HCT116 (cell line): ENCODE data around the gene YWHAE. TPM values are rescaled to one million over a fixed set of nuclear protein-coding genes. Genes with fewer than 3 reads are reported as not detected.

Experiments
- ATAC-seq: fragments of 200-7000 bp; cut with Tn5 transposase; 2 replicates; pipeline ENCODE4 v1.9.1; 2020; ENCODE audit warnings: mild to moderate bottlenecking, moderate library complexity
- BruUV-seq: library from RNA; stranded (reverse); fragments of 400-500 nt; replicated peaks from 2 replicates; lab custom pipeline; 2021; lab: Mats Ljungman, UMichigan
- CTCF ChIA-PET: fragments of 300-600 bp; sonication (Branson Sonifier 250); formaldehyde crosslinking; loops from one replicate; lab custom pipeline; 2021; ENCODE audit warnings: antibody characterized with exemption; lab: Charles Lee
- POLR2A ChIA-PET: fragments of 300-600, 350-600 bp; sonication (Branson Sonifier 250); formaldehyde crosslinking; loops from one replicate; lab custom pipeline; 2021; ENCODE audit warnings: antibody characterized with exemption; lab: Charles Lee
- RAD21 ChIA-PET, 2 experiments: fragments of 300-600 bp; sonication (Branson Sonifier 250); formaldehyde crosslinking; loops; one replicate each; lab custom pipeline; 2023; ENCODE audit warnings: low total read pairs in 2 of 2; ENCODE audit not compliant: uncharacterized antibody in 2 of 2, unreplicated experiment in 2 of 2, low non-redundant PET in 1 of 2; lab: Charles Lee
- DNase-seq: peaks from one replicate; pipeline ENCODE4 v3.0.0-alpha.2; 2010; ENCODE audit warnings: low read depth, low spot score
- H2AFZ ChIP-seq: fragments of 200-600 bp; shearing (Covaris generic), sonication (generic); 2 replicates; pipeline ENCODE4 v1.6.1; 2017; ENCODE audit warnings: low read depth, mixed run types, mixed read lengths, antibody characterized with exemption, low read length; ENCODE audit not compliant: poor library complexity, severe bottlenecking
- H3K27ac ChIP-seq: 2 replicates; pipeline ENCODE4 v1.5.1; 2012; ENCODE audit warnings: low read depth, low read length
- H3K27me3 ChIP-seq: fragments of 200-600 bp; sonication (generic); 2 replicates; pipeline ENCODE4 v1.6.1; 2016; ENCODE audit warnings: mixed run types, low read length, mixed read lengths; ENCODE audit not compliant: insufficient read depth
- H3K36me3 ChIP-seq, 2 experiments: fragments of 200-500 bp in 1 of 2; fragments of 200-600 bp in 1 of 2; sonication (Bioruptor generic) in 1 of 2; sonication (generic) in 1 of 2; 2 replicates each; pipeline versions ENCODE4 v1.5.1 to v1.6.1; 2014 to 2016; ENCODE audit warnings: low read length in 2 of 2, inconsistent platforms in 1 of 2, mixed read lengths in 1 of 2, mixed run types in 1 of 2; ENCODE audit not compliant: insufficient read depth in 2 of 2, control insufficient read depth in 1 of 2
- H3K4me1 ChIP-seq, 2 experiments: fragments of 200-600 bp in 1 of 2; sonication (generic) in 1 of 2; 2 replicates each; pipeline versions ENCODE4 v1.5.1 to v1.6.1; 2012 to 2017; ENCODE audit warnings: low read length in 2 of 2, inconsistent platforms in 1 of 2, mild to moderate bottlenecking in 1 of 2, mixed read lengths in 1 of 2, mixed run types in 1 of 2, moderate library complexity in 1 of 2; ENCODE audit not compliant: insufficient read depth in 2 of 2, control insufficient read depth in 1 of 2
- H3K4me2 ChIP-seq: fragments of 200-600 bp; sonication (generic); 2 replicates; pipeline ENCODE4 v1.6.1; 2017; ENCODE audit warnings: mixed run types, low read length, mixed read lengths
- H3K4me3 ChIP-seq, 2 experiments: fragments of 200-600 bp in 1 of 2; sonication (generic) in 1 of 2; replicated peaks in 1 of 2; 2 replicates each; pipeline ENCODE4 v1.5.1; 2011 to 2016; ENCODE audit warnings: low read length in 2 of 2, control low read depth in 1 of 2, low read depth in 1 of 2, mild to moderate bottlenecking in 1 of 2, mixed read lengths in 1 of 2, mixed run types in 1 of 2
- H3K79me2 ChIP-seq: fragments of 200-600 bp; sonication (generic); 2 replicates; pipeline ENCODE4 v1.6.1; 2017; ENCODE audit warnings: mild to moderate bottlenecking, mixed run types, low read length, moderate library complexity, mixed read lengths; ENCODE audit not compliant: insufficient read depth
- H3K9ac ChIP-seq: fragments of 200-600 bp; sonication (generic); 2 replicates; pipeline ENCODE4 v1.6.1; 2016; ENCODE audit warnings: low read length, mixed read lengths
- H3K9me2 ChIP-seq: fragments of 200-600 bp; sonication (generic), shearing (Covaris generic); 2 replicates; pipeline ENCODE4 v1.6.1; 2017; ENCODE audit warnings: mixed run types, mild to moderate bottlenecking, moderate library complexity; ENCODE audit not compliant: insufficient read depth
- H3K9me3 ChIP-seq, 2 experiments: fragments of 200-500 bp in 1 of 2; fragments of 200-600 bp in 1 of 2; sonication (Bioruptor generic) in 1 of 2; sonication (generic) in 1 of 2; 2 replicates each; pipeline ENCODE4 v1.6.1; 2014 to 2017; ENCODE audit warnings: low read length in 2 of 2, mixed read lengths in 2 of 2, inconsistent platforms in 1 of 2, low read depth in 1 of 2, mild to moderate bottlenecking in 1 of 2, mixed run types in 1 of 2, moderate library complexity in 1 of 2; ENCODE audit not compliant: control insufficient read depth in 1 of 2, insufficient read depth in 1 of 2
- H4K20me1 ChIP-seq: fragments of 200-600 bp; sonication (generic), shearing (Covaris generic); 2 replicates; pipeline ENCODE4 v1.6.1; 2017; ENCODE audit warnings: mixed run types, mild to moderate bottlenecking, moderate library complexity; ENCODE audit not compliant: insufficient read depth
- CBX3 ChIP-seq: IDR thresholded peaks from 2 replicates; pipeline ENCODE4 v1.6.1; 2012; ENCODE audit warnings: low read depth
- CEBPB ChIP-seq: IDR thresholded peaks from 2 replicates; pipeline ENCODE4 v1.6.1; 2012; ENCODE audit warnings: low read depth
- EGR1 ChIP-seq: IDR thresholded peaks from 2 replicates; pipeline ENCODE4 v1.6.1; 2012; ENCODE audit warnings: low read depth
- EZH2phosphoT487 ChIP-seq: fragments of 200-600 bp; IDR thresholded peaks from 2 replicates; pipeline ENCODE4 v1.6.1; 2018; ENCODE audit warnings: antibody characterized with exemption, borderline replicate concordance
- FOSL1 ChIP-seq: IDR thresholded peaks from 2 replicates; pipeline ENCODE4 v1.6.1; 2012; ENCODE audit warnings: low read depth
- JUND ChIP-seq: IDR thresholded peaks from 2 replicates; pipeline ENCODE4 v1.6.1; 2012
- POLR2A ChIP-seq: IDR thresholded peaks from 2 replicates; pipeline ENCODE4 v1.7.0; 2011; ENCODE audit warnings: borderline replicate concordance; ENCODE audit not compliant: insufficient read depth, insufficient read length; ENCODE audit errors: extremely low read depth
- SIN3A ChIP-seq: IDR thresholded peaks from 2 replicates; pipeline ENCODE4 v1.6.1; 2012; ENCODE audit warnings: low read depth
- SP1 ChIP-seq: IDR thresholded peaks from 2 replicates; pipeline ENCODE4 v1.6.1; 2012; ENCODE audit warnings: low read depth
- YY1 ChIP-seq: IDR thresholded peaks from 2 replicates; pipeline ENCODE4 v1.6.1; 2011; ENCODE audit warnings: low read length, low read depth, moderate library complexity, mild to moderate bottlenecking; ENCODE audit not compliant: insufficient replicate concordance; ENCODE audit errors: extremely low read depth
- ZNF274 ChIP-seq: fragments of 200-500 bp; sonication (Bioruptor generic); IDR thresholded peaks from 2 replicates; pipeline ENCODE4 v1.6.1; 2014; ENCODE audit warnings: mild to moderate bottlenecking, low read depth, low read length, inconsistent platforms
- intact Hi-C: fragments of 100-400 bp; cut with micrococcal nuclease; formaldehyde crosslinking; loops from 2 replicates; pipeline ENCODE4 v1.10.0; 2022
- total RNA-seq: library from RNA; stranded (reverse); gene quantifications from one replicate; pipeline ENCODE4 v1.2.1, GENCODE V29; 2021; ENCODE audit not compliant: unreplicated experiment
- TF ChIP-seq, protein P1 (sequence below): IDR thresholded peaks from 2 replicates; pipeline ENCODE4 v1.6.1; 2012; ENCODE audit warnings: low read depth
- TF ChIP-seq, protein P2 (sequence below): IDR thresholded peaks from 2 replicates; pipeline ENCODE4 v1.6.1; 2011; ENCODE audit warnings: mild to moderate bottlenecking, low read length, moderate library complexity; ENCODE audit not compliant: insufficient replicate concordance; ENCODE audit errors: extremely low read depth
- TF ChIP-seq, protein P3 (sequence below): IDR thresholded peaks from 2 replicates; pipeline ENCODE4 v1.6.1; 2012

Gene YWHAE
- total RNA-seq, 1 experiment from 2014 or later = 735 TPM

DNA sequence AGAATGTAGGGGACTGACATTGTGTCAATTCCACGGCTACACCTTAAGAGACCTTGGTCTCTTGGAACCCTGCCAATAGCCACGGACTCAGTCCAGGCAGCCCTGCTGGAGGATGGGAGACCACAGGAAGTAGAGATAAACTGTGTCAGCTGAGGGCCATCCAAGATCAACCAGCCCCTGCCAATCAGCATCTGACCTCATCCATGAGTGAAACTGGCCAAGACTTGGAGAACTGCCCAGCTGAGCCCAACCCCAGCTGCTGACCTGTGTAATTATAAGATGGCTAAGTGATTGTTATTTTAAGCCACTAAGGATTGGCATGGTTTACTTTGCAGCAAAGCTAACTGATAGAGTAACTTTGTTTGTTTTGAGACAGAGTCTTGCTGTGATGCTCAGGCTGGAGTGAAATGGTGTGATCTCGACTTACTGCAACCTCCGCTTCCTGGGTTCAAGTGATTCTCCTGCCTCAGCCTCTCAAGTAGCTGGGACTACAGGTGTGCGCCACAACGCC, 13.3 kb upstream of the YWHAE start (continued):
- TF ChIP-seq, protein P1, sequence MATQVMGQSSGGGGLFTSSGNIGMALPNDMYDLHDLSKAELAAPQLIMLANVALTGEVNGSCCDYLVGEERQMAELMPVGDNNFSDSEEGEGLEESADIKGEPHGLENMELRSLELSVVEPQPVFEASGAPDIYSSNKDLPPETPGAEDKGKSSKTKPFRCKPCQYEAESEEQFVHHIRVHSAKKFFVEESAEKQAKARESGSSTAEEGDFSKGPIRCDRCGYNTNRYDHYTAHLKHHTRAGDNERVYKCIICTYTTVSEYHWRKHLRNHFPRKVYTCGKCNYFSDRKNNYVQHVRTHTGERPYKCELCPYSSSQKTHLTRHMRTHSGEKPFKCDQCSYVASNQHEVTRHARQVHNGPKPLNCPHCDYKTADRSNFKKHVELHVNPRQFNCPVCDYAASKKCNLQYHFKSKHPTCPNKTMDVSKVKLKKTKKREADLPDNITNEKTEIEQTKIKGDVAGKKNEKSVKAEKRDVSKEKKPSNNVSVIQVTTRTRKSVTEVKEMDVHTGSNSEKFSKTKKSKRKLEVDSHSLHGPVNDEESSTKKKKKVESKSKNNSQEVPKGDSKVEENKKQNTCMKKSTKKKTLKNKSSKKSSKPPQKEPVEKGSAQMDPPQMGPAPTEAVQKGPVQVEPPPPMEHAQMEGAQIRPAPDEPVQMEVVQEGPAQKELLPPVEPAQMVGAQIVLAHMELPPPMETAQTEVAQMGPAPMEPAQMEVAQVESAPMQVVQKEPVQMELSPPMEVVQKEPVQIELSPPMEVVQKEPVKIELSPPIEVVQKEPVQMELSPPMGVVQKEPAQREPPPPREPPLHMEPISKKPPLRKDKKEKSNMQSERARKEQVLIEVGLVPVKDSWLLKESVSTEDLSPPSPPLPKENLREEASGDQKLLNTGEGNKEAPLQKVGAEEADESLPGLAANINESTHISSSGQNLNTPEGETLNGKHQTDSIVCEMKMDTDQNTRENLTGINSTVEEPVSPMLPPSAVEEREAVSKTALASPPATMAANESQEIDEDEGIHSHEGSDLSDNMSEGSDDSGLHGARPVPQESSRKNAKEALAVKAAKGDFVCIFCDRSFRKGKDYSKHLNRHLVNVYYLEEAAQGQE = no peak
- TF ChIP-seq JUND (no peak), FOSL1 (no peak), YY1 (no peak)

DNA sequence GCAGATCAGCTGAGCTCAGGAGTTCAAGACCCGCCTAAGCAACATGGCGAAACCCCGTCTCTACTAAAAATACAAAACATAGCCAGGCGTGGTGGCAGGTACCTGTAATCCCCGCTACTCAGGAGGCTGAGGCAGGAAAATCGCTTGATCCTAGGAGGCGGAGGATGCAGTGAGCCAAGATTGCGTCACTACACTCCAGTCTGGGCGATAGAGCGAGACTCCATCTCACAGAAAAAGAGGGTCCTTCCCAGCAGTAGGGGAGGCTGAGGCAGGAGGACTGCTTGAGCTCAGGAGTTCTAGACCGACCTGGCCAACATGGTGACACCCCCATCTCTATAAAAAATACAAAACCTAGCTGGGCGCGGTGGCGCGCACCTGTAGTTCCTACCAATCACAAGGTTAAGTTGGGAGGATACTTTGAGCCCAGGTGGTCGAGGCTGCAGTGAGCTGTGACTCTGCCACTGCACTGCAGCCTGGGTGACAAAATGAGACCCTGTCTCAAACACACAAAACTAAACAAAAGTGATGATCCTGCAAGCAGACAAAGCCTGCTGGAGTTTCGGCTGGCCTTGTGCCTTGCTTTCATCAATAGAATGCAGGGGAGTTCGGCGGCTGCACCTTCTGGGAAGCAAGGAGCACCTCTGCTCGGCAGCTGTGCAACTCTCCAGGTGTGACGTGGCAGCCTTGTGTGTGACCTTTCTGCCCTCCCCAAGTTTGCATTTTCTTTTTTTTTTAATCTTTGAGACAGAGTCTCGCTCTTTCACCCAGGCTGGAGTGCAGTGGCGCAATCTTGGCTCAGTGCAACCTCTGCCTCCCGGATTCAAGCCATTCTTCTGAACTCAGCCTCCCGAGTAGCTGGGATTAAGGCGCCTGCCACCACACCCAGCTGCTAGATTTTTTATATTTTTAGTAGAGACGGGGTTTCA, 12.4 kb upstream of the YWHAE start:
- ChIA-PET CTCF (no interaction called here), POLR2A (no interaction called here), RAD21 (no interaction called here)
- no TSS peak for BruUV-seq
- Histone ChIP-seq H3K36me3 (no peaks in the 10 kb centered on the region), H3K27me3 (no peaks in the 10 kb centered on the region), H3K9ac (no peak overlapping the region), H3K4me2 (no peak overlapping the region), H3K9me2 (no peaks in the 10 kb centered on the region), H4K20me1 (no peaks in the 10 kb centered on the region), H3K4me3 (no peak overlapping the region), H2AFZ (no peak overlapping the region), H3K9me3 (no peaks in the 10 kb centered on the region), H3K27ac (no peak overlapping the region), H3K4me1 (peaks cover 0 to 5% of the 10 kb centered on the region in 2 experiments; a peak in 2 of 4 replicates), H3K79me2 (no peaks in the 10 kb centered on the region)
- intact Hi-C loops = no loop called here
- DNase-seq = no peak
- no peak for ATAC-seq
- TF ChIP-seq CBX3 = no peak
- TF ChIP-seq, protein P2, sequence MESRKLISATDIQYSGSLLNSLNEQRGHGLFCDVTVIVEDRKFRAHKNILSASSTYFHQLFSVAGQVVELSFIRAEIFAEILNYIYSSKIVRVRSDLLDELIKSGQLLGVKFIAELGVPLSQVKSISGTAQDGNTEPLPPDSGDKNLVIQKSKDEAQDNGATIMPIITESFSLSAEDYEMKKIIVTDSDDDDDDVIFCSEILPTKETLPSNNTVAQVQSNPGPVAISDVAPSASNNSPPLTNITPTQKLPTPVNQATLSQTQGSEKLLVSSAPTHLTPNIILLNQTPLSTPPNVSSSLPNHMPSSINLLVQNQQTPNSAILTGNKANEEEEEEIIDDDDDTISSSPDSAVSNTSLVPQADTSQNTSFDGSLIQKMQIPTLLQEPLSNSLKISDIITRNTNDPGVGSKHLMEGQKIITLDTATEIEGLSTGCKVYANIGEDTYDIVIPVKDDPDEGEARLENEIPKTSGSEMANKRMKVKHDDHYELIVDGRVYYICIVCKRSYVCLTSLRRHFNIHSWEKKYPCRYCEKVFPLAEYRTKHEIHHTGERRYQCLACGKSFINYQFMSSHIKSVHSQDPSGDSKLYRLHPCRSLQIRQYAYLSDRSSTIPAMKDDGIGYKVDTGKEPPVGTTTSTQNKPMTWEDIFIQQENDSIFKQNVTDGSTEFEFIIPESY = no peak
- no peak for TF ChIP-seq ZNF274
- TF ChIP-seq EGR1 = no peak
- no peak for TF ChIP-seq SIN3A
- no peak for TF ChIP-seq FOSL1
- TF ChIP-seq, protein P3, sequence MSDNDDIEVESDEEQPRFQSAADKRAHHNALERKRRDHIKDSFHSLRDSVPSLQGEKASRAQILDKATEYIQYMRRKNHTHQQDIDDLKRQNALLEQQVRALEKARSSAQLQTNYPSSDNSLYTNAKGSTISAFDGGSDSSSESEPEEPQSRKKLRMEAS = no peak
- no peak for TF ChIP-seq CEBPB
- TF ChIP-seq POLR2A = no peak
- TF ChIP-seq, protein P1 = no peak
- TF ChIP-seq EZH2phosphoT487 = no peak
- no peak for TF ChIP-seq SP1
